ENCODE measurements around the gene UGT1A7.
"Not testable (repeated sequence)": the region's sequence is repeated elsewhere in the genome, so short reads cannot be mapped to it uniquely, and the experiment has no call there.

The UGT1A7 gene

DNA sequence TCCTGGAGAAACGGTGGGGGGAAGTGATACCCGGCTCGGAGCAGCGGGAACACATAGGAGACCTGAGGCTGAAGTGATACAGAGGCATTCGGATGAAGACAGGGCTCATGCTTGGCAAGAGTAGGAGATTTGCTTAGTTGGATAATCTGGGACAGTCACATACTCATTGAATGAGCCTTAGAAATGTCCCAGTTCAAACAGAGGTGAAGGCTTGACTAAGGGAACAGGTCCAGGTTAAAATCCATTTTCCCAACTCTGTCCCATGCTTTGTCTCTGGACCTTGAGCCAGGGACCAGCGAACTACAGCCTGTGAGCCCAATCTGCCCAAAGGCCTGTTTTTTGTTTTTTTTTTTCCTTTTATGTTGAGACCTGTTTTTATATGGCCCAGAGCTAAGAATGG, 12.3 kb downstream of the UGT1A7 start:
- Histone ChIP-seq H3K27ac (ENCODE audit: low read depth, low read length) (no peak overlapping the region), H2AFZ (ENCODE audit: low read length, unreplicated experiment) (no peak overlapping the region), H3K27me3 (ENCODE audit: insufficient read depth, low read length) (peaks cover 26% of the 10 kb centered on the region), H3K79me2 (ENCODE audit: control insufficient read depth, insufficient read depth, low read length, unreplicated experiment) (no peaks in the 10 kb centered on the region), H3K36me3 (ENCODE audit: insufficient read depth, low read length) (no peaks in the 10 kb centered on the region), H3K4me3 (ENCODE audit: low read depth, low read length) (no peak overlapping the region), H3K4me1 (ENCODE audit: control insufficient read depth, insufficient read depth, low read length, unreplicated experiment) (no peaks in the 10 kb centered on the region)

DNA sequence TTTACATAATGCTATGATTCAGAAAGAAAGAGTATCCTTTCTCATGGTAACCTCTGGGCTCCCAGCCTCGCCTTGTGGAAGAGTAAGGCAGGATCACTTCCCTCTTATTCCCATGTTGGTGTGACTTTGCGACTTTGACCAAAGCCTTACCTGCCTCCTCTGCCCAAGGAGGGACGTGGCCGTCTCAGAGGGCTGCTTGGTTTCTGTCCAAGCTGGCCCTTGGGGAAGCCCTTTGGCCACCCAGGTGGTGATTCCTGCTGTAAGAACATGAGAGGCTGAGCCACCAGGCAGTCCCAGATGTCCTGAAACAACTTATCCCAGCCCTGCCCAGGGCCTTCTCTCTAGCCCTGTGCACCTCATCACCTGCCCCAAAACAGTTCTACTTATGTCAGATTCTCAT, 17.0 kb downstream of the UGT1A7 start:
- H3K4me3 ChIP-seq (ENCODE audit: low read depth, low read length) = no peak overlapping the region

DNA sequence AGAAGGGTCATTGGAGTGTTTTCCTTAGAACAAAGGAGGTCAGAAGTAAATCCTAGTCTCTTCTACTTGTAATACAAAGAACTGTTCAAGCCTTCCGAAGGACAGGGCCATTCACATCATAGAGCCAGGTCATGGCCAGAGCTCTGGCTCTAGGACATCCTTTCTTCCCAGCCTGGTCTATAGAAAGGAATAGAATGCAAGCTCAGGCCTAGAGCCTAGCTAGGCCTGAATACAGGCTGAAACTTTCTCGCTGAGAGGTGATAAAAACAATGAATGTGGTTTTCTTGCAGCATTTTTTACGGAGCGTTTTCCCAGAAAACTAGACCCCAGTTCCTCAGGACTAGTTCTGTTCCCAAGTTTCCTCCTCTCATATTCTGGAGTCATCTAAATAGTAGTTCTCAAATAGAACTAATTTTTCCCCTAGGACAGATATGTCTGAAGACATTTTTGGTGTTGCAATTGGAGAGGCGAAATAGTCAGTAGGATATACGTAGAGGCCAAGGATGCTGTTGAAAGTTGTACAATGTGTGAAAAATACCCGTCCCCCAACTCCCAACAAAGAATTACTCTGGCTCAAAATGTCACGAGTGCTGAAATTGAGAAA, 17.8 kb downstream of the UGT1A7 start:
- no peaks in the 10 kb centered on the region for H3K4me1 ChIP-seq (ENCODE audit: control insufficient read depth, insufficient read depth, low read length, unreplicated experiment)
- peak overlapping the region; percentile 53 for H3K27ac ChIP-seq (ENCODE audit: low read depth, low read length)
- H3K4me3 ChIP-seq (ENCODE audit: low read depth, low read length) = no peak overlapping the region
- H3K36me3 ChIP-seq (ENCODE audit: insufficient read depth, low read length) = no peaks in the 10 kb centered on the region
- peak overlapping the region; percentile 10 for H2AFZ ChIP-seq (ENCODE audit: low read length, unreplicated experiment)
- H3K79me2 ChIP-seq (ENCODE audit: control insufficient read depth, insufficient read depth, low read length, unreplicated experiment) = no peaks in the 10 kb centered on the region
- no peaks in the 10 kb centered on the region for H3K27me3 ChIP-seq (ENCODE audit: insufficient read depth, low read length)

More for the DNA sequence above, 17.0 kb downstream of the UGT1A7 start:
- no peaks in the 10 kb centered on the region for H3K79me2 ChIP-seq (ENCODE audit: control insufficient read depth, insufficient read depth, low read length, unreplicated experiment)
- H3K4me1 ChIP-seq (ENCODE audit: control insufficient read depth, insufficient read depth, low read length, unreplicated experiment) = no peaks in the 10 kb centered on the region
- 0 out of 2 replicates have a peak, but pooled peaks cover 1% of the 10 kb centered on the region for H3K27me3 ChIP-seq (ENCODE audit: insufficient read depth, low read length)
- no peak overlapping the region for H3K27ac ChIP-seq (ENCODE audit: low read depth, low read length)
- no peaks in the 10 kb centered on the region for H3K36me3 ChIP-seq (ENCODE audit: insufficient read depth, low read length)
- H2AFZ ChIP-seq (ENCODE audit: low read length, unreplicated experiment) = no peak overlapping the region

DNA sequence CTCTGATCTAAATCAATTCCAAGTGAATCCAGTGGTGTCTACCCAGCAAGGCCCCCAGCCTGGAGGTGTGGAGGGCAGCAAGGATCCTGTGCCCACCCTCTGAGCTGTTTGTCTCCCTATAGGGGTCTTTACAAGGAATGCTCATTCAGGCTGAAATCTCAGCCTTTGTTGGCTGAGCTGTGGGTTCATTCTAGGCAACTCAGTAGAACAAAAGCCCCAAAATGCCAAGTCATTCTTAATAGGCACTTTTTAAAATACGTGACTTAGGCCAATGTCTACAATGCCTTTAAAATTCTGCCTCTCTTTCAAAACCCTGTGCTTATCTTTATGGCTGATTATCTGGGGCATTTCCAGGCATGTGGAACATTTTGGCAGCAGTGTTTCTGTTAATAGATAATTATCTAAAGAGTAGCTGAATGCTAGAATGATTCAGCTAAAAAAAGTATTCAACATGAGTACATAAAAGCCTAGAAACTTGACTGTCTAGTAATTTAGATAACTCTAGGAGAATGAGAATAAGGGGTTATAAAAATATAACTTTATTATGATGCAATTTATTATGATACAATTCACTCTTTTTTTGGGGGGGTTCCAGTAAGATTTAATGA, 18.4 kb downstream of the UGT1A7 start:
- no peak overlapping the region for H3K4me3 ChIP-seq (ENCODE audit: low read depth, low read length)

DNA sequence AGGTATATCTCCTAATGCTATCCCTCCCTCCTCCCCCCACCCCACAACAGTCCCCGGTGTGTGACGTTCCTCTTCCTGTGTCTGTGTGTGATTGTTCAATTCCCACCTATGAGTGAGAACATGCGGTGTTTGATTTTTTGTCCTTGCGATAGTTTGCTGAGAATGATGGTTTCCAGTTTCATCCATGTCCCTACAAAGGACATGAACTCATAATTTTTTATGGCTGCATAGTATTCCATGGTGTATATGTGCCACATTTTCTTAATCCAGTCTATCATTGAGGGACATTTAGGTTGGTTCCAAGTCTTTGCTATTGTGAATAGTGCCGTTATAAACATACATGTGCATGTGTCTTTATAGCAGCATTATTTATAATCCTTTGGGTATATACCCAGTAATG, 19.1 kb downstream of the UGT1A7 start:
- H3K27ac ChIP-seq (ENCODE audit: low read depth, low read length); H3K79me2 ChIP-seq (ENCODE audit: control insufficient read depth, insufficient read depth, low read length, unreplicated experiment); H3K27me3 ChIP-seq (ENCODE audit: insufficient read depth, low read length); H2AFZ ChIP-seq (ENCODE audit: low read length, unreplicated experiment); H3K4me1 ChIP-seq (ENCODE audit: control insufficient read depth, insufficient read depth, low read length, unreplicated experiment); H3K4me3 ChIP-seq (ENCODE audit: low read depth, low read length); H3K36me3 ChIP-seq (ENCODE audit: insufficient read depth, low read length): not testable (repeated sequence)

More for the DNA sequence above, 18.4 kb downstream of the UGT1A7 start:
- Histone ChIP-seq H2AFZ (ENCODE audit: low read length, unreplicated experiment) (peak overlapping the region; percentile 10), H3K36me3 (ENCODE audit: insufficient read depth, low read length) (no peaks in the 10 kb centered on the region), H3K79me2 (ENCODE audit: control insufficient read depth, insufficient read depth, low read length, unreplicated experiment) (no peaks in the 10 kb centered on the region), H3K4me1 (ENCODE audit: control insufficient read depth, insufficient read depth, low read length, unreplicated experiment) (no peaks in the 10 kb centered on the region), H3K27ac (ENCODE audit: low read depth, low read length) (peak overlapping the region; percentile 53), H3K27me3 (ENCODE audit: insufficient read depth, low read length) (no peaks in the 10 kb centered on the region)

DNA sequence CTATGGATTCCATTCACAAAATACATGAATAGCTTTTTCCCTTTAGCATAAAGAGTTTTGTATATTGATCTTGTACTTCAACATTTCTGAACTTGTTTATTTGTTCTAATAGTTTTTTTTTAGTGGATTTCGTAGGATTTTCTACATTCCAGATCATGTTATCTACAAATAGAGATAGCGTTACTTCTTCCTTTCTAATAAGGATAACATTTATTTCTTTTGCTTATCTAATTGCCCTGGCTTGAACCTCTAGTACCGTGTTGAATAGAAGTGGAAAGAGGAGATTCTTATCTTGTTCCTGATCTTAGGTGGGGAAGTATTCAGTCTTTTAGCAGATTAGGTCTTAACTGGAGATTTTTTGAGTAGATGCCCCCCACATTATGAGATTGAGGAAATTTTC, 20.5 kb downstream of the UGT1A7 start:
- Histone ChIP-seq H3K27ac (ENCODE audit: low read depth, low read length) (no peak overlapping the region), H3K27me3 (ENCODE audit: insufficient read depth, low read length) (no peaks in the 10 kb centered on the region), H3K4me3 (ENCODE audit: low read depth, low read length) (no peak overlapping the region), H3K79me2 (ENCODE audit: control insufficient read depth, insufficient read depth, low read length, unreplicated experiment) (no peaks in the 10 kb centered on the region), H3K4me1 (ENCODE audit: control insufficient read depth, insufficient read depth, low read length, unreplicated experiment) (no peaks in the 10 kb centered on the region), H3K36me3 (ENCODE audit: insufficient read depth, low read length) (no peaks in the 10 kb centered on the region), H2AFZ (ENCODE audit: low read length, unreplicated experiment) (no peak overlapping the region)

DNA sequence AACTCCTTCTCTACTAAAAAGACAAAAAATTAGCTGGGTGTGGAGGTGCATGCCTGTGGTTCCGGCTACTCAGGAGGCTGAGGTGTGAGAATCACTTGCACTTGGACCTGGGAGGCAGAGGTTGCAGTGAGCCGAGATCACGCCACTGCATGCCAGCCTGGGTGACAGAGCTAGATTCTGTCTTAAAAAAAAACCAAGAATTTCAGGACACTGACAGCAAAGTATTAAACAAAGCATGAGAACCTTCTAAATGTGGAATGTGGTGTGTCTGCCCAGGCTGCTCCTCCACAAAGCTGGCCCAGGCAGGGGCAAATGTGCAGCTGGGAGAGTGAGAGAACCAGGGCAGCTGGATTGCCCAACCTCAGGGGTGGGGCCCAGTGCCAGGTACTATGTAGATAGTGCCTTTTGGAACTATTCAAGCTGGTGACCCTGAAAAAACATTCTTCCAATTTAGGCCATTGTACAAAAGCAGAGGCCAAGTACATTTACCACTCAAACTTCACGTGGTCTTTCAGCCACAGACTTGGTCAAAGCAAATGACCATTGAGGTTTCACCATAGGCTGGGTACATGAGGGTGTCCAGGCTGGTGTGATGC, 24.3 kb downstream of the UGT1A7 start:
- peaks cover 10% of the 10 kb centered on the region for H3K4me1 ChIP-seq (ENCODE audit: control insufficient read depth, insufficient read depth, low read length, unreplicated experiment)
- no peak overlapping the region for H3K27ac ChIP-seq (ENCODE audit: low read depth, low read length)
- no peaks in the 10 kb centered on the region for H3K27me3 ChIP-seq (ENCODE audit: insufficient read depth, low read length)
- no peak overlapping the region for H3K4me3 ChIP-seq (ENCODE audit: low read depth, low read length)
- H2AFZ ChIP-seq (ENCODE audit: low read length, unreplicated experiment) = no peak overlapping the region
- H3K36me3 ChIP-seq (ENCODE audit: insufficient read depth, low read length) = no peaks in the 10 kb centered on the region
- no peaks in the 10 kb centered on the region for H3K79me2 ChIP-seq (ENCODE audit: control insufficient read depth, insufficient read depth, low read length, unreplicated experiment)

DNA sequence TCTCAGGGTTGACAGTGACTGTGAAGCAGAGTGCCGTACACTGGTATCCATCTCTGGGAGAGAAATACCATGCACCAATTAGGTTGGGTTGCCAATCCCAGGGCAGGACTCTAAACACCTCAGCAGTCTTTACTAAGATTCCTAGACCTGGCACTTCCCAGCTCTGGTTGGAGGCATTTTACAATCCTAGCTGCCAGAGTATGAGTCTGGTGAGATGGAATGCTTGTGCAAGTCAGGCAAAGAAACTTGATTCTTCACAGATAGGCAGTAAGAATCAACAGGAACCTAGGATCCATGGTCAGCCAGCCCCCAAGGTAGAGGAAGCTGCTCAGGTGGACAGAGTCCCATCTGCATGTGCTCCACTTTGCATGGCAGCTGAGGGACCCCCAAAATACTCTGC, 25.0 kb downstream of the UGT1A7 start:
- H2AFZ ChIP-seq (ENCODE audit: low read length, unreplicated experiment) = no peak overlapping the region
- peaks cover 10% of the 10 kb centered on the region for H3K4me1 ChIP-seq (ENCODE audit: control insufficient read depth, insufficient read depth, low read length, unreplicated experiment)
- no peak overlapping the region for H3K4me3 ChIP-seq (ENCODE audit: low read depth, low read length)
- H3K27me3 ChIP-seq (ENCODE audit: insufficient read depth, low read length) = no peaks in the 10 kb centered on the region
- H3K27ac ChIP-seq (ENCODE audit: low read depth, low read length) = no peak overlapping the region
- no peaks in the 10 kb centered on the region for H3K79me2 ChIP-seq (ENCODE audit: control insufficient read depth, insufficient read depth, low read length, unreplicated experiment)
- H3K36me3 ChIP-seq (ENCODE audit: insufficient read depth, low read length) = no peaks in the 10 kb centered on the region

DNA sequence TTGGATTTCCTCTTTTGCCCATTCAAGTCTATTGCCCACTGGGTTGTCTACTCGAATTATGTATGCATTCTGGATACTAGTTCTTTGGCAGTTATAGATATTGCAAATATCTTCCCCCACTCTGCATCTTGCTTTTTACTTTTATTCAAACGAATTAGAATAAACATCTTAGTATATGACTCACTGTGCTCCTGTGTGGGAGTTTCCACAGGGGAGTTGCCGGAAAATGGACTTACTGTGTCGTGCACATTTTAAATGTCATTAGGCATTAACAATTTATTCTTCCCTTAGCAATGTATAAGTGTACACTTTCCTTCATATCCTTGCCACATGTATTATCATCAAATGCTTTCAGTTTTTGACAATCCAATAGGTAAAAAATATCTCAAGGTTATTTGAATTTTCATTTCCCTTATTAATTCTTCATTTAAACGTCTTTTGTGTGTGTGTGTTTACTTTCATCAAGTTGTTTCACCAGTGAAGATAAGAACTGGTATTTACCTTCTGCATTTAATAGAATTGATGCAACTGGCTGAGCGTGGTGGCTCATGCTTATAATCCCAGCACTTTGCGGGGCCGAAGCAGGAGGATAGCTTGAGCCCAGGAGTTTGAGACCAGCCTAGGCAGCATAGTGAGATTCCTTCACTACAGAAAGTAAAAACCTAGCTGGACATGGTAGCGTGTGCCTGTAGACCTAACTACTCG, 26.4 kb downstream of the UGT1A7 start:
- no peaks in the 10 kb centered on the region for H3K79me2 ChIP-seq (ENCODE audit: control insufficient read depth, insufficient read depth, low read length, unreplicated experiment)
- H3K27ac ChIP-seq (ENCODE audit: low read depth, low read length) = no peak overlapping the region
- no peak overlapping the region for H3K4me3 ChIP-seq (ENCODE audit: low read depth, low read length)
- H3K4me1 ChIP-seq (ENCODE audit: control insufficient read depth, insufficient read depth, low read length, unreplicated experiment) = peaks cover 10% of the 10 kb centered on the region
- no peak overlapping the region for H2AFZ ChIP-seq (ENCODE audit: low read length, unreplicated experiment)
- no peaks in the 10 kb centered on the region for H3K27me3 ChIP-seq (ENCODE audit: insufficient read depth, low read length)
- H3K36me3 ChIP-seq (ENCODE audit: insufficient read depth, low read length) = no peaks in the 10 kb centered on the region

DNA sequence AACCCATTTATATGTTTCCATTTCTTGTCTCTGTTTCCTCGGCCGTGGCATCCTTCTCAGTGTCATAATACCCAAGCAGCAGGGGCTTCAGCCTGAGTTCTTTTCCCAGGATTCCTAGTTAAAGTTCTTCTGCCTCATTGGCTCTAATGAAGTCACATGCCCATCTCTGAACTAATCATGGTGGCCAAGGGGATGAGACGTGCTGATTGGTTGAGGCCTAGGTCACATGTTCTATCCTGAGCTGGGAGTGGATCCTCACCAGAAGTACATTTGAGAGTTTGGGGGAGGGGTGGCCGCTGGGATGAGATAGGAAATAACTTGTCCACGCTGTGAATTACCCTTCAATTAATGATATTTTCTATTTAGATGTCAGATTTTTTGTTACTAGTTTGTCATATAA, 27.2 kb downstream of the UGT1A7 start:
- Histone ChIP-seq H3K79me2 (ENCODE audit: control insufficient read depth, insufficient read depth, low read length, unreplicated experiment) (no peaks in the 10 kb centered on the region), H3K27ac (ENCODE audit: low read depth, low read length) (no peak overlapping the region), H3K36me3 (ENCODE audit: insufficient read depth, low read length) (no peaks in the 10 kb centered on the region), H3K4me3 (ENCODE audit: low read depth, low read length) (no peak overlapping the region), H3K4me1 (ENCODE audit: control insufficient read depth, insufficient read depth, low read length, unreplicated experiment) (peaks cover 10% of the 10 kb centered on the region), H3K27me3 (ENCODE audit: insufficient read depth, low read length) (no peaks in the 10 kb centered on the region; the same call in 1 of the 2 replicates), H2AFZ (ENCODE audit: low read length, unreplicated experiment) (no peak overlapping the region)

All from ACC112 (cell line).